Midbrain (tissue), 1 donor: ENCODE results near the gene KLF2.

Experiments used
- DNase-seq: peaks from one replicate; lab custom pipeline; 2025; lab: John Stamatoyannopoulos, UW

KLF2 gene

DNA sequence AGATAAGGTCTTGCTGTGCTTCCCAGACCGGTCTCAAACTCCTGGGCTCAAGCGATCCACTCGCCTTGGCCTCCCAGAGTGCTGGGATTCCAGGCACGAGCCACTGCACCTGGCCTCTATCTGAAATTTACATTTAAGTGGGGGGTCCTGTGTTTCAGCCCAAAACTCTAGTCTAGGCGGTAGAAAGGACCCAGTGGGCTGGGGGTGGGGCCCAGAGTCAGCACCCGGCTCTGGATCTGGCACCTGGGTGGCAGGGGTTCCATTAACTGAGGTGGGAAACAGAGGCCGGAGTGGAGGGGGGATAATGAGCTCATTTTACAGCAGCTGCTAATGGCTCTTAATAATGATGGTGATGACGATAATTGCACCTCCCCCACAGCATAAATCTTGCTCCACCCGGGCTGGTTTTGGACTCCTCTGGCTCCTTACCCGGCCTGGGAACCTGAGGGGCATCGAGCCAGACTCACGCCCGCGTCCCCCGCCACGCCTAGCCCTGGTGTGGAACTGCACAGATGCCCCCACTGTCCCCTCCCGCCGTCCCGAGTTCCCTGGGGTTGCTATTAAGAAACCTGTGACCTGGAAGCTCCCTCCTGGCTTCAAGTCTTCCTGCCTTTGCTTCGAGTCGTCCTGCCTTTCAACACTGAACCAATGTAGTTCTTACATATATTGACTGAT lies 17.8 kb upstream of the KLF2 start:
- no peak for DNase-seq

DNA sequence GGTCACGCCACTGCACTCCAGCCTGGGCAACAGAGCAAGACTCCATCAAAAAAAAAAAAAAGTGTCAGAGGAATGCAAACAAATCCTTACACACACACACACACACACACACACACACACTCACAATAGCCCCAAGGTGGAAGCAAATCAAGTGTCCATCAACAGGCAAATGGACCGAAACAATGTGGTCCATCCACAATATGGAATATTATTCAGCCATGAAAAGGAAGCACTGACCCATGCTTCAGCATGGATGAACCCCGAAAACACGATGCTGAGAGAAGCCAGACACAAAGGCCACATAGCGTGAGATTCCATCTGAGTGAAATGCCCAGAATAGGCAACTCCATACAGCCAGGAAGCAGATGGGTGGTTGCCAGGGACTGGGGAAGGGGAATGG lies 16.5 kb upstream of the KLF2 start:
- DNase-seq = no peak

DNA sequence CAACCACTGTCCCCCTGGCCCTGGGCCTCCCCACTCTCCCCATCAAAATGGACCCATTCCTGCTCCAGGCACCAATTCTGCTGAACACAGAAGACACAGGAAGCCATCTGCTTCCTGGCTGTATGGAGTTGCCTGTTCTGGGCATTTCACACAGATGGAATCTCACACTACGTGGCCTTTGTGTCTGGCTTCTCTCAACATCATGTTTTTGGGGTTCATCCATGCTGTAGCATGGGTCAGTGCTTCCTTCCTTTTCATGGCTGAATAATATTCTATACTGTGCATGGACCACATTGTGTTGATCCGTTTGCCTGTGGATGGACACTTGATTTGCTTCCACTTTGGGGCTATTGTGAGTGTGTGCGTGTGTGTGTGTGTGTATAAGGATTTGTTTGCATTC lies 15.0 kb upstream of the KLF2 start:
- DNase-seq = no peak

DNA sequence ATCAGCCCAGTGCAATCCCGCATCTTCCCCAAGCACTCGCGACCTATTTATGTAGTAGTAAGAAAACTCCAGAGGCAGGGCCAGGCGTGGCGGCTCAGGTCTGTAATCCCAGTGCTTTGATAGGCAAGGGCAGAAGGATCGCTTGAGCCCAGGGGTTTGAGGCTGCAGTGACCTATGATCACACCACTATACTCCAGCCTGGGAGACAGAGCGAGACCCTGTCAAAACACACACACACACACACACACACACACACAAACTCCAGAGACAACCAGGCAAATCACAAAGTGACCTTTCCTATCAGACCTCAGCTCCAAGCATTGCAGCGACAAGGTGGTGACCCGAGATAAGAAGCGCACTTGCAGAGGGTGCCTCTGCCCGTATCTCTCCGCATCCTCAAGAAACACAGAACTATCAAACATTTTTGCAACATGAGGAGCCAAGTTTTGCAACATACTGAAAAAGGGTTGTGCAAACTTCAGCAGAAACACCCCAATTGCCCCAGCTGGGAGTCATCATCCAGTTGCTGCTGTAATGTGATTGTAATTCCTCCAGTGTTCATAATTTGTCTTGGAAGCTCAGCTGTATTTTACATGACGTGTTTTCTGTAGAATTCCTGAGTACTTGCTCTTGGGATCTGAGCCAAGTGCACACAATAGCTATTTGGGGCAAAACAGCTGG lies 8.7 kb upstream of the KLF2 start:
- DNase-seq = no peak

DNA sequence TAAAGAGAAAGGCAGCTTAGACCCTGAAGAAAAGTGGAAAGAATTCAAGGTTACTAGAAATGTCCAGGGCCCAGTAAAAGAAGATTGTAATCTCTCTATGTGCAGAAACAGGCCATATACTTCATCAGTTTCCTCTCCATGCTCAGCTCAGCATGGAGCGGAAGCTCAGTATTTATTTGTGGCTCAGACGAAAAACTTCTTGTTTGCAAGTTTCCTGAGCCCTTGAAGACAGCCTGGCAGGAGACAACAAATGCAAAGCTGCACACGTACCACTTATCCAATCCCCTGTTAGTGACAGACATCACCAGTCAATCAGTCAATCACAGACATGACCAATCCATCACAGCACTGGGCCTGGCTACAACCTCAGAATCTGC lies 8.1 kb upstream of the KLF2 start:
- DNase-seq = no peak

DNA sequence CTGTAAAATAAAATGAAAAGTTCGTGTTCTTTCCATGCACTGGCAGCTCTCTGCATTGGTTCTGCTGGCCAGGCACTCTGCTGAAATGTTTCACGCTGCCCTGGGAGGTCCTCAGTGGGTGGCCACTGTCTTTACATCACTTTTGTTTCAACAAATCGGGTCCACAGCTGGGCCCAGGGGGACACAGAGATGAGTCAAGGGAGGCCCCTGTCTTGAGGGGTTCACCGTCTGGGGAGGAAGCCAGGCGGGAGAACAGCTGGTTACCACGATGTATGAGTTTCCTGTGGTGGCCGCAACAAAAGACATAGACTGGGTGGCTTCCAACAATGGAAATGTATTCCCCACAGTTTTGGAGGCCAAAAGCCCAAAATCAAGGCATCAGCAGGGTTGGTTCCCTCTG lies 5.1 kb upstream of the KLF2 start:
- DNase-seq = no peak

DNA sequence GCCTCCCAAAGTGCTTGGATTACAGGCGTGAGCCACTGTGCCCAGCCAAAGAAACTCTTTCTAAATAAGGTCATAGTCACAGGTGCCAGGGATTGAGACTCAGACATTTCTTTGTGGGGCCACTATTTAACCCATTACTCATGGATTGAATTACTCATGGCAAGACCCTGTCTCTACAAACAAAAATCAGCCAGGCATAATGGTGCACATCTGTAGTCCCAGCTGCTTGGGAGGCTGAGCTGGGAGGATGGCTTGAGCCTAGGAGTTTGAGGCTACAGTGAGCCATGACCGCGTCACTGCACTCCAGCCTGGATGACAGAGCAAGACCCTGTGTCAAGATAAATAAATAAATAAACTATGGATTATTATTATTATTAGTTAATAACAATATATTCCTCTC lies 3.6 kb upstream of the KLF2 start:
- no peak for DNase-seq

DNA sequence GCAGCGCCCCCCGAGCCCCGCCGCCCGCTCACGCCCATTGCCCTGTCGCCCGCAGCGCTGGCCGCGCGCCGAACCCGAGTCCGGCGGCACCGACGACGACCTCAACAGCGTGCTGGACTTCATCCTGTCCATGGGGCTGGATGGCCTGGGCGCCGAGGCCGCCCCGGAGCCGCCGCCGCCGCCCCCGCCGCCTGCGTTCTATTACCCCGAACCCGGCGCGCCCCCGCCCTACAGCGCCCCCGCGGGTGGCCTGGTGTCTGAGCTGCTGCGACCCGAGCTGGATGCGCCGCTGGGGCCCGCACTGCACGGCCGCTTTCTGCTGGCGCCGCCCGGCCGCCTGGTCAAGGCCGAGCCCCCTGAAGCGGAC lies 518 bp downstream of the KLF2 start:
- DNase-seq = no peak

DNA sequence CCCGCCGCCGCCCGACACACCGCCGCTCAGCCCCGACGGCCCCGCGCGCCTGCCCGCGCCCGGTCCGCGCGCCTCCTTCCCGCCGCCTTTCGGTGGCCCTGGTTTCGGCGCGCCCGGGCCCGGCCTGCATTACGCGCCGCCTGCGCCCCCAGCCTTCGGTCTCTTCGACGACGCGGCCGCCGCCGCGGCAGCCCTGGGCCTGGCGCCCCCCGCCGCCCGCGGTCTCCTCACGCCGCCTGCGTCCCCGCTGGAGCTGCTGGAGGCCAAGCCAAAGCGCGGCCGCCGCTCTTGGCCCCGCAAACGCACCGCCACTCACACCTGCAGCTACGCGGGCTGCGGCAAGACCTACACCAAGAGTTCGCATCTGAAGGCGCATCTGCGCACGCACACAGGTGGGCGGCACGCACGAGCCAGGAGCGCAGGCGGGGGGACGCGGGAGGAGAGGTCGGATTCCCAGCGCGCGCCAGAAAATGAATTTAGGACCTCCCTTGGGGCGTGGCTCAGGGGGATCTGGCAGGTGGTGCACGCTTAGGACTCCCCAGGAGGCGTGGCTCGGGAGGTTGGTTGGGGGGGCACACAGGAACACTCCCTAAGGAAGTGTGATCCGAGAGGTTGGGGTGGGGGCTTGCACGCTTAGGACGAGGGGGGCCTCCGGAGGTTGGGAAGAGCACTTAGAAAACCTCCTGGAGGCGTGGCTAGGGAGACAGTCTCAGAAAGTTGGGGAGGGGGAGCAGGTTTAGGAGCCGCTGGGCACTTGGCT lies 1.2 kb downstream of the KLF2 start:
- no peak for DNase-seq

DNA sequence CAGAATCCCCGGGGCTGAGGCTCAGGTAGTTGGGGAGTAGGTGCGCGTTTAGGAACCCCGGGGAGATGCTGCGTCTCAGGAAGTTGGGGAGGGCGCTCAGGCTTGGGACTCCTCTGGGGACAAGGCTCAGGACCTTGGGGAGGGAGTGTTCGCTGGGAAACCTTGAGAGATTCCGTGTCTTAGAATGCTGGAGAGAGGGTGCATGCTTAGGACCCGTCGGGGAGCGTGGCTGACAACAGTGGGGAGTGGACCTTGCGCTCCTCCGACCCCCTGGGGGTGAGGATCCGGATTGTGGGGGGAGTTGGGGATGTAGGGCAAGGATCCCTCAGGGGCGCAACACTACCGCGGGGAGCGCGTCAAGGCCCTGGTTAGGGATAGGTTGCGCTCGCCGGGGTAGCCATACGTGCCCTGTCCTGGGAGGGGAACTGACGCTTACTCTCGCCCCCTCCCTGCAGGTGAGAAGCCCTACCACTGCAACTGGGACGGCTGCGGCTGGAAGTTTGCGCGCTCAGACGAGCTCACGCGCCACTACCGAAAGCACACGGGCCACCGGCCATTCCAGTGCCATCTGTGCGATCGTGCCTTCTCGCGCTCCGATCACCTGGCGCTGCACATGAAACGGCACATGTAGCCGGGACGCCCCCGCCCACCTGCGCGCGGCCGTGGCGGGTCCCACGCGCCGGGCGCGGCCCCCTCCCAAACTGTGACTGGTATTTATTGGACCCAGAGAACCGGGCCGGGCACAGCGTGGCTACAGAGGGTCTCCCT lies 2.0 kb downstream of the KLF2 start:
- DNase-seq = no peak

DNA sequence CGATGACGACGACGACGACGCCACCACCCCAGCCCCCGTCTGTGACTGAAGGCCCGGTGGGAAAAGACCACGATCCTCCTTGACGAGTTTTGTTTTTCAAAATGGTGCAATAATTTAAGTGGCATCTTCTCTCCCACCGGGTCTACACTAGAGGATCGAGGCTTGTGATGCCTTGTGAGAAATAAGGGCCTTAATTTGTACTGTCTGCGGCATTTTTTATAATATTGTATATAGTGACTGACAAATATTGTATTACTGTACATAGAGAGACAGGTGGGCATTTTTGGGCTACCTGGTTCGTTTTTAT lies 2.5 kb downstream of the KLF2 start:
- DNase-seq = no peak

DNA sequence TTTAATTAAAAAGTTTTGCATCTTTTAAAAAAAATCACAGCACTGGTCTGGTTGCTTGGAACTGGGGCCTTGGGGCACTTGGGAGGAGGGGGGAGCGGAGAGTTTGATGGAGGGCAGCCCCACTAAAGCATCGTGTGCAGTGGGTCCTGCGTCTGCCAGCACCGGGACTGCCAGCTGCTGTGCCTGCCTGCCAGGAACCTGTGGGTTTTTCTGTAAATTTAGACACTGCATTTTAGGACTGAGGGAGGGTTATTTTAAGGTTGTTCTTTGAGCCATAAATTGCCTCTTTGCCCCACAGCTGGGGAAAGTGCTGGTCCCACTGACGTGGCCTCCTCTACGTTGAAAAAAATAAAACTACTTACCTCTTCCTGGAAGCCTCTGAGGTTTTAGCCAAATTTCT lies 2.9 kb downstream of the KLF2 start:
- no peak for DNase-seq

DNA sequence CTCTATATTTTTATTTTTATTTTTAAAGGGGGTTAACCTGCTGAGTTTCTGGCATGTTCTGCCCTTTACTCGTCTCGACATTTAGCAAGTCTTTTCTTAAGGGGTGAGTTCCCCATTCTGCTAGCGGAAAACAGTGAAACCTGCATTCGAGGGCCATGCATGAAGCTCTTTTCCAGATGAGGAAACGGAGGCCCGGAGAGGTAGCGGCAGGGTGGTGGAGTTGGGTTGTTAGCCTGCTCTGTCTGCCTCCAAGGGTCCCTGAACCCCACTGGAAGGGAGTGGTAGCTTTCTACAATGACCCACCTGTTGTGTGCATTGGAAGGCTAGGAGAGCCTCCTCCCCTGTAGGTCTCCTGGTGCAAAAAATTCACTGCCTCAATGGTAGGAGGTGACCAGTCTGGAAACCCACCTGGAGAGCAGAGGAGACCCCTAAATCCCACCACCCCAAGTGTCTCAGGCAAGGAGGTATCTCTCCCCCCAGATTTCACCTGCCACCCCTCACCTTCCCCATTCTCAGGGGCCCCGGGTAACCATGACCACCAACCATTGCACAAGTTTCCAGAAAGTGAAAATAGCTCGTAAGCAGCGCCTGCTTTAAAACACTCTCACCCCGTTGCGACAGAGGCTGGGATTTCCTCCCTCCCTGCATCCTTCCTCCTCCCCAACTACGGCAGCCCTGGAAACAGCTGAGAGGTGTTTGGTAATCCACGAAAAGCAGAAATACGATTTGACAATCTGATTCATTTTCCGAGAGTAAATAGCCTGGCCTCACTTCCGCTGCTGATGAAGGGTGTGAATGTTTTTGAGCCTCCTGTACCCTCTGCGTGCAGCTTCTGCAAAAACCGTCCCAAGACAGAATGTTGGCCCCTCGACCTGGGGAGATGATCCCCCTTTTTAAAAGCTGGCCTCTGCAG lies 3.5 kb downstream of the KLF2 start:
- peak; percentile 29 for DNase-seq

DNA sequence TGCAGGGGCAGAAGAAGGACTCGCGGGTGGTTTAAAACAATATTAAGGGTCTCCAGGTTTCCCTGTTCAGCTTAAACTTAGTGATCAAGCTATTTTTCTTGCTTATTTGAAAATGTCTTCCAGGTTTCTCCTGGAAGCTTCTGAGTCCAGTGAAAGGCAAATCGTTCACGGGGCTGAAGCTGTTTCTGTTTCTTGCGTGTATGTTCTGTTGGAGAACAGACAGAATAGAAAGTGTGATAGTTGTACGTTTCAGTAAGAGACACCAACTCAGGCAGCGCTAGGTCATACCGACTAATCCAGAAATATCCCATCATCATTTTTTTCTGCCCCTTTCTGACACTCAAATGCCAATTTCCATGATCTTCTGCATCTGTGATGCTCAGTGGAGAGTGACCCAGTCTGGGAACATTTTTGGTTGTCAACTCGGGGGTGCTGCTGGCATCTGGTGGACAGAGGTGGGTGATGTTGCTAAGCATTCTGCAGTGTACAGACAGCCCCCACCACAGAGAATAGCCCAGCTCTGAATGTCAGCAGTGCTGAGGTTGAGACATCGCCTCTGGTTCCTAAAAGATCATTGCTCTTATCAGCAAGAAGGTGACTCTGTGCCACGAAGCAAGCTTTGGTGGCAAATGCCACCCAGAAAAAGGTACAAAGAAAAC lies 4.3 kb downstream of the KLF2 start:
- no peak for DNase-seq

DNA sequence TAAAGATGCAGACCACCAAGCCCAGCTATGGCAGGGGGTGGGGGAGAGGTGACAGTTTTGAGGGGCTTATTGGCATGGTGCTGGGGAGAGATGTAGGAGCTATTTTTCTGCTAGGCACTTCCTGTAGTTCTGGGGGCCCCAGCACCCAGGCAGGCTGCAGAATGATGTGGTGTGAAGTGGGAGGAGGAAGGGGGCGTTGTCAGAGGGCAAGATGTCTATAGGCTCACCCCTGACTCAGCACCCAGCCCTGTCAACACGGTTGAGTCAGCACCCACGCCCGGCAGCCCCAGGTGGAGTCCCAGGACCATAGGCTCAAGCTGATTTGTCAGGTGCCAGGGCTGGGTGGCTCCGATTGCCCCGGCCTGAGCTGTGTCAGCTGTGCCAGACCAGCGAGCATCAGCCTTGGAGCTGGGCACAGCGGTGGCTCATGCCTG lies 5.8 kb downstream of the KLF2 start:
- no peak for DNase-seq

DNA sequence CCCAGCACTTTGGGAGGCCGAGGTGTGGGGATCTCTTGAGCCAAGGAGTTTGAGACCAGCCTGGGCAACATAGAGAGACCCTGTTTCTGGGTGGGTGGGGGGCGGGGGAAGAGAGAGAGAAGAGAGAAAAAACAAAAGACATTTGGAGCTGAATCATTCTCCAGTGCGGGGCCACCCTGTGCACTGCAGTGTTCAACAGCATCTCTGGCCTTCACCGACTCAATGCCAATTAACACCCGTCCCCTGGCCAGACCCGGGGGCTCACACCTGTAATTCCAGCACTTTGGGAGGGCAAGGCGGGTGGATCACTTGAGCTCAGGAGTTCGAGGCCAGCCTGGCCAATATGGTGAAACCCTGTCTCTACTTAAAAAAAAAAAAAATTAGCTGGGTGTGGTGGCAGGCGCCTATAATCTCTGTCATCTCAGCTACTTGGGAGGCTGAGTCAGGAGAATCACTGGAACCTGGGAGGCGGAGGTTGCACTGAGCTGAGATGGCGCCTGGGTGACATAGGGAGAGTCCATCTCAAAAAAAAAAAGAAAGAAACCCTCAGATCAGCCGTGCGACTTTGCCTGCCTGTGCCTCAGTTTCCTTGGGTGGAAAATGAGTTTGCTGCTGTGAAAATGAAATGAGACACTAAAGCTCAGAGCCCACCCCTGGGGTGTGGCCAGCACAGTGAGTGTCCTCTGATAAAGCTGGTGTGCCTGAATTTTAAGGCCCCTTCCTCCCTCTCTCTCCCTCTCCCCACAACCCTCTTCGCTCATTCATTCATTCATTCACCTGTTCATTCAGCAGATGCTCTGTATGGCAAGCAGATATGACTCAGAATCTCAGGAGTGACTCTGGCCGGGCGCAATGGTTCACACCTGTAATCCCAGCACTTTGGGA lies 6.4 kb downstream of the KLF2 start:
- DNase-seq = no peak

DNA sequence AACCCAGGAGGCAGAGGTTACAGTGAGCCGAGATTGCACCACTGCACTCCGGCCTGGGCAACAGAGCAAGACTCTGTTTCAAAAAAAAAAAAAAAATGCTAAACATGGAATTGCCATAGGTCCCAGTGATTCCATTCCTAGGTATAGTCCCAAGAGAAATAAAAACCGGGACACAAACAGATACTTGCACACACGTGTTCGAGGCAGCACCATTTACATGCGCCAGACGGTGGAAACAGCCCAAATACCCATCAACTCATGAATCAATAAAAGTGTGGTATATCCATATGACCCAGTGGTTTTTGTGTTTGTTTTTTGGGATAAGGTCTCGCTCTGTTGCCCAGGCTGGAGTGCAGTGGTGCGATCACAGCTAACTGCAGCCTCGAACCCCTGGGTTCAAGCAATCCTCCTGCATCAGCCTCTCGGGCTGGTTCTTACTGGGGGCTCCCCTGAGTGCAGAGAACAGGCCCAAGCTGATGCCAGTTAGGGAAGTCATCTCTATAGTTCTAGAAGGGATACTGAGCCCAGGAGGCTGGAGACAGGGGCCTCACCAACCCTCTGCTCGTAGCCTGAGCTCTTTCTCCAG lies 8.5 kb downstream of the KLF2 start:
- DNase-seq = no peak

DNA sequence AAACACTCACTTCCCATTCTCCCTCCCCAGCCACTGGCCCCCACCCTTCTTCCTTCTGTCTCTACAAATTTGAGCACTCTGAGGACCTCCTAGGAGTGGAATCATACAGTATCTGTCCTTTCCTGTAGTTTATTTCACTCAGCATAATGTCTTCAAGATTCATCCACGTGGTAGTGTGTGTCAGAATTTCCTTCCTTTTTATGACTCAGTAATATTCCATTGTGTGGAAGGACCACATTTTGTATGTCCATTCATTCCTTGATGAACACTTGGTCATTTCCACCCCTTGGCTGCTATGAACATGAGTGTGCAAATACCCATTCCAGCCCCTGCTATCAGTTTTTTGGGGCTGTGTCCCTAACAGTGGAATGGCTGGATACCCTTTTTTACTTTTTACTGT lies 9.8 kb downstream of the KLF2 start:
- DNase-seq = no peak

DNA sequence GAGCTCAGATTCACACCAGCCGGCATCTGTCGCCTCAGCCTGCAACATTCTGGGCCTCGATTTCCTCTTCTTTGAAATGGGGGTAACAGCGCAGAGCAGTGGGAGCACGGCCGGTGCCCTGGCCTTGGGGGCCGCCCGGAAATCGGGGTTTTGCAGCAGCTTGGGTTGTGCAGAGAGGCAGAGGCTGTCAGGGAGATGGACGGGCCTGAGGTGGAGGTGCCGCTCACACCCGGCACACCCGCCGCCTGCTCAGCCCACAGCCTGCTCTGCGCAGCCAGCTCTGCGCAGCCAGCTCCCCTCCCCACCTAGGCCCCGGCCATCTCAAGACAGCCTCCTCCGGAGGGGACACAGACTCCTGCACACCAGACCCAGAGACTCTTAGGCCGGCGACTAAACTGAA lies 10.6 kb downstream of the KLF2 start:
- DNase-seq = no peak

DNA sequence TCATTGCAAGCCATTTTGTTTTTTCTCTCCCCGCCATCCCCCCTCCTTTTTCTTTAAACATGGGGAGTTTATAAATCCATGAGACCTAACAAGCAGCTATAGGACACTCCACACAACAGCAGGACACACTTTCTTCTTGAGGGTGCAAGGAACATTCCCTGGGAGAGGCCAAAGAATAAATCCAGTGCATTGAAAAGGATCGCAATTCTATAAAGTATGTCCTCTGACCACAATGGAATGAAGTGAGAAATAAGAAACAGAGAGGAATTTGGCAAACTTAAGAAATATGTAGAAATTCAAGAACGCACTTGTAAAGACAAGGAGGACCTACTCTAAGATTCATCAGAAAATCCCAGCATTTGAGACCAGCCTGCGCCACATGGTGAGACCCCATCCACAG lies 11.9 kb downstream of the KLF2 start:
- DNase-seq = no peak
